DMS53 treated with DMSO at 0.1 percent for 48 hours (cell line): ENCODE results near the gene ENAH.
"Not testable (repeated sequence)": the region's sequence is repeated elsewhere in the genome, so short reads cannot be mapped to it uniquely, and the experiment has no call there.

Experiments
- DNase-seq: peaks from one replicate; lab custom pipeline; 2025; ENCODE audit not compliant: unreplicated experiment; lab: John Stamatoyannopoulos, UW

ENAH gene

DNA sequence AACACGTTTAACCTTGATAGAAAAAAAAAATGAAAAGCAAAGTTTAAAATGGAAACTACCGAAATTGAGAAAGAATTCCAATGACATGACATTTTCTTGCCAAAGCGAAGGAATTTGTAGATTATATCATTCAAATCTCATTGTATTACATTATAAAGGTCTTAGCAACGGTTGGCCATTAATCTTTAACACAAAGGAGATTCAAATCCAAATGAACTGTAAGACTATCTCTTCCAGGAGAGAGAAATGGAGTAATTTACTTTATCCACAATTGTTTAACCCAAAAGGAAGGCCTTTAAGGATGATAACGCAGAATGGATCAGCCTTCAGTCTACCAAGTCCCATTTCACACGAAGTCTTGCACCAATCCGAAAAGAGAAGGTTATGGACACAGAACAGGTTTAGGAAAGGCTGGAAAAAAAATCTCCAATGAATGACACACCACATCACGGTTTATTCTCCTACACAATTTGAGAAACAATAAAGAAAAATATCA, 1.5 kb downstream of the ENAH start:
- peak; percentile 38 for DNase-seq

DNA sequence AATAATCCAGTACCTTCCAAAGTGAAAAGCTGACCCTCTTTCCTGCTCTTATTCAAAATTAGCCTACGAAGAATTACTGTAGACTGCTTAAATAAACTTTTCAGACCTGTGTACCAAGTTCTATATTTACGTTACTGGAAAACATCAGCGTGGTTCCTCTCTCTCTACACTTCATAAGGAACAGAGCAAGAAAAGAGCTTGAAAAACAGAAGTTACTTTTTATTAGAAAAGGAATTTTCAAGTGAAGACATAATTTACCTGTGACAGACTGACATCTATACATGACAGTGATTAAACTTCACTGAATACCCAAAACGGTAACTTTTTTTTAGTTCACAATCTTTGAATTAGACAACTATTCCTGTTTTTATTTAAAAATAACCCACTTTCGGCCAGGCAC, 2.7 kb downstream of the ENAH start:
- no peak for DNase-seq

DNA sequence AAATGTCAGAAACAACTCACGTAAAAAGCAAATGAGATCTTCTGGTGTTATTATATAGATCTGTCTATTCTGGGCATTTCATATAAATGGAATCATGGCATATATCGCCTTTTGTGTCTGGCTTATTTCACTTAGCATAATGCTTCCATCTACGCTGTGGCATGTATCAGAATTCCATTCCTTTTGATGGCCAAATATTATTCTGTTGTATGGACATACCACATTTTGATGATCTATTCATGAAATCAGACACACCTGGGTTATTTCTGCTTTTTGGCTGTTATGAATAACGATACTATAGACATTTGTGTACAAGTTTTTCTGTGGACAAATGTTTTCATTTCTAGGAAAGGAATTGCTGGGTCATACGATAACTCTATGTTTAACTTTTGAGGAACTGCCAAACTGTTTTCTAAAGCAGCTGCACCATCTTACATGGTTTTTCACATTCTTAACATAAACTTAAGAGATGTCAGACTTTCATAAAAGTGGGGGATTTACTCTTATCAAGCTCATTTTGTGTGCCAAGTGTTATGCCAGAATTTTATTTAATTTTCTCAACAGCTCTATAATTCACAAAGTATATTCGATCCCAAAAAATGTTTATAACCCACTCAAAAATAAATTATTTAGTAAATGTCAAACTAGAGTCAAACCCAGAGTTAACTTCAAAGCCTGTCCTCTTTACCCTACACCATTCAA, 7.6 kb downstream of the ENAH start:
- no peak for DNase-seq

DNA sequence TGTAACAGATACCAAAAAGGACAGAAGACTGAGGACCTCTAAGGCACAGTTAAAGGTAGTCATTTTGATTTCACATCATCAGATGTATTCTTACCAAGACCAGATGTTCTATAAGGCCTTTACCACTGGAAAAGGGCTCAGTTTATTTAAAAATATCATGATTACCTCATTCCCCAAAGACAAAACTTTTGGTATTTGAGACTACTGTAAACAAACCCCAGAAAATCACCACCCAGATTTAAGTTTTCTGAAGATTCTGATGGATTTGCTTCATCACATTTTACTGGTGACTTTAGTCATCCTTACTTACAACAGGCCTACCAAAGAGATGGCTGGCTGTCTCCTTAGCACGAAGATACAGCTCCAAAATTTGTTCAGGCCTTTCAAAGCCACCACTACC, 8.3 kb downstream of the ENAH start:
- DNase-seq: no peak

DNA sequence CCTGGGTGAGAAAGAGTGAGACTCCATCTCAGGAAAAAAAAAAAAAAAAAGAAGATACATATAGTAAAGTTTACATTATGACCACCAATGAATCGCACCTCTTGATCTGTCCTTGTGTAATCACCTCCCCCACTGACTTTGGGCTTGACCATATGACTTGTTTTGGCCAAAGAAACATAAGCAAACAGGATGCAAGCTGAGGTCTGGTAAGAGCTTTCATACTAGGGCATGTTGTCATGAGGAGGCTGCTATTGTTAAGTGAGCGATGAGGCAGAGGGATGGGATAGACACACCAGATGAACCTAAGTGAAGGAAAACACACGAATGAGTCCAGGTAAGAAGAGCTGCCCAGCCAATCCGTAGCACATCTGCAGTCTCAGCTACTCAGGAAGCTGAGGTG, 10.7 kb downstream of the ENAH start:
- DNase-seq: no peak

DNA sequence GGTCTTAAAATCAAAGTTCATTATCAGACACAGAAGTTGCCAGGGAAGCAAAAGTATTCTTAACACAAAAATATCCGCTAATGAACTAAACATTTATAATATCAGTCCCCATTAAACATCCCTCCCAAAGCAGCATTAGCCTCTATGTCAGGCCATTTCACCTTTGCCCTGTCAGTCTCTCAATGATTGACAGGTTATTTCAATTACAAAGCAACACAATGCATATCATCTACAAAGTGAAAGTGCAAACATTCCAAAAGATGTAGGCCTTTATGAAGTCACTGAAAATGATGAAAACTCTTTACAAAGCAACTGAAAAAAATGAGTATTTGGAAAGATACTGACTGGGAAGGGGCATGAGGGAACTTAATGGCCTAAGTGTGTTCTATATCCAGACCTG, 14.1 kb downstream of the ENAH start:
- no peak for DNase-seq

DNA sequence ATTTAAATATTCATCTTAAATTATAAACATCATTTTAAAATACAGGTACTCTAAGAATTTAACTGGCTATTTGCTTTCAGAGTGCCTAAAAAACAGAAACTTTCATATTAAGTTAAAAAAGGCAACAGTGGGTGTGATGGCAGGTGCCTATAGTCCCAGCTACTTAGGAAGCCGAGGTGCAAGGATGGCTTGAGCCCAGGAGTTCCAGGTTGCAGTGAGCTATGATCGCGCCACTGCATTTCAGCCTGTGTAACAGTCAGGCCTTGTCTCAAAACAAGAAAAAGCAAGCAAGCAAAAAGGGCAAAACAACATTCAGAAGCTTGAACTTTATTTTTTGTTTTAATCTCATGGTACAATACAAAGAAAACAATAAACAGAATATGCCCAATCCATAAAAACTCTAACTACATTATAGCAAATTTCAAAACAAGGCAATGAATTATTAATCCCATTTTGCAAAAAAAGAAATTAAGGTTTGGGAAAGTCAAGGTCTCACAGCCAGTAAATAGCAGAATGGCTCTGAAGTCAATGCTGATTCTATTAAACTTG, 15.2 kb downstream of the ENAH start:
- DNase-seq: no peak

DNA sequence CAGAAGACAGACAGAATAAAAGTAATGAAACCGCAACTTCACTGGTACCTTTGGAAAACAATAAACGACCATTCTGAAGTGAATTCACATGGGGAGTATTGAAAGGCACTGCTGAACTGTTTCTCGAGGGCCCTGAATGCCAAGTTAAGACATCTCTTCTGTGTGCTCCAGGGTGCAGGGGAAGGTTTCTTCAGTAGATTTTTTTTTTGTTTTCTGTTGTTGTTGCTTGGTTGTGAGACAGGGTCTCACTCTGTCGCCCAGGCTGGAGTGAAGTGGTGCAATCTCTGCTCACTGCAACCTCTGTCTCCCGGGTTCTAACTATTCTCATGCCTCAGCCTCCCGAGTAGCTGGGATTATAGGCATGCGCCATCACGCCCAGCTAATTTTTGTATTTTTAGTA, 15.9 kb downstream of the ENAH start:
- DNase-seq: not testable (repeated sequence)

DNA sequence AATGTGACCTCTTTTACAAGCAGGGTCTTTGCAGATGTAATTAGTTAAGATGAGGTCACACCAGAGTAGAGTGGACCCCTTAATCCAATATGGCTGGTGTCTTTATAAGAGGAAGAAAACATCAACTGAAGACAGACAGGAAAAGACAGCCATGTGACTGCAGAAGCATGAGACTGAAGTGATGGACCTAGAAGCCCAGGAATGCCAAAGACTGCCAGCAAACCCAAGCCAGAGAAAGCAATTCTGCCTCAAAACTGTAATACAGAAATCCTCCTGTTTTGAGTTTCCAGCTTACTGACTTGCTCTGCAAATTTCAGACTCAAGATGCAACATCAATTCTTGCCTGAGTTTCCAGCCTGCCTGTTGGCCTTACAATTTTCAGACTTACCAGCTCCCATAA, 17.3 kb downstream of the ENAH start:
- no peak for DNase-seq

DNA sequence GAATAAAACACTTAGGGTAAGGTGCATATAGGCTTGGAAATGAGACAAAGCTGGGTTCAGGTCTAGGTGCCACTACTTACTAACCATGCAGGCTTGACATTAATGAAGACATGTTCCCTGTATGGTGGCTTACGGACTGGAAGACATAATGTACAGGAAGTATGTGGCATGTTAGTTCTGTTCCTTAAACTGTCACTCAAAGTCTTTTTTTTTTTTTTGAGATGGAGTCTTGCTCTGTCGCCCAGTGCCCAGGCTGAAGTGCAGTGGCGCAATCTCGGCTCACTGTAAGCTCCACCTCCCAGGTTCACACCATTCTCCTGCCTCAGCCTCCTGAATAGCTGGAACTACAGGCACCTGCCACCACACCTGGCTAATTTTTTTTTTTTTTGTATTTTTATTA, 20.1 kb downstream of the ENAH start:
- DNase-seq: not testable (repeated sequence)

DNA sequence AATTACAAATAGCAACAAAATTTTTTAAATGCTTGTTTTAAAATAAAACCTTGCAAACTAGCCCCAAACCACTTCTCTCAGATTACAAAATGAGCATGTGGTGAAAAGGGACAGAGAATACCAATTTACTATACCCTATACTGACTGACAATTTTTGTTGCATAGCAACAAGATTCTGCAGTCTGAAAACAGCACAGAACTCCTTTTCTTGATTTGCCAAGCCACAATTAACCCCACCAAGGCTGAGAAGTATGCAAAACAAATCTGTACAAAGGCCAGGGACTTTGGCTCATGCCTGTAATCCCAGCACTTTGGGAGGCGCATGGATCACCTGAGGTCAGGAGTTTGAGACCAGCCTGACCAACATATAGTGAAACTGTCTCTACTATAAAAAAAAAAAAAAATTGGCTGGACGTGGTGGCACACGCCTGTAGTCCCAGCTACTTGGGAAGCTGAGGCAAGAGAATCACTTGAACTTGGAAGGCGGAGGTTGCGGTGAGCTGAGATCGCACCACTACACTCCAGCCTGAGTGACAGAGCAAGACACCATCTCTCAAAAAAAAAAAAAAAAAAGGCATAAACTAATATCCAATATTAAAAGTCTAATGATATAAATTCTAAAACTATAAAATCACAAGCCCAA, 21.8 kb downstream of the ENAH start:
- DNase-seq: no peak

DNA sequence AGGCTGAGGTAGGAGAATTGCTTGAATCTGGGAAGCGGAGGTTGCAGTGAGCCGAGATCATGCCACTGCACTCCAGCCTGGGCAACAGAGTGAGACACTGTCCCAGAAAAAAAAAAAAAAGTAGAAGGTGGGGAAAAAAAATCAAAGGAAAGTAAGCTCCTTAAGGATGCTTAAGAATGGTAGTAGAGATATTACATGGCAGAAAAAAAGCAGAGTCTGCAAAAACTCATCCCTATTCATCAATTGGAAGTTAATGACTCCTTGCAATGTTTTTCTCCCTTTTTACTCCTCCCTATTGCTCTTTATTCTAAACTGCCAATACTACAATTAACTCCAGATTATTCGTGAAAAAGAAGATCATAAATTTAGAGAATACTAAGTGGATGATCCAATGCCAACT, 23.4 kb downstream of the ENAH start:
- no peak for DNase-seq

DNA sequence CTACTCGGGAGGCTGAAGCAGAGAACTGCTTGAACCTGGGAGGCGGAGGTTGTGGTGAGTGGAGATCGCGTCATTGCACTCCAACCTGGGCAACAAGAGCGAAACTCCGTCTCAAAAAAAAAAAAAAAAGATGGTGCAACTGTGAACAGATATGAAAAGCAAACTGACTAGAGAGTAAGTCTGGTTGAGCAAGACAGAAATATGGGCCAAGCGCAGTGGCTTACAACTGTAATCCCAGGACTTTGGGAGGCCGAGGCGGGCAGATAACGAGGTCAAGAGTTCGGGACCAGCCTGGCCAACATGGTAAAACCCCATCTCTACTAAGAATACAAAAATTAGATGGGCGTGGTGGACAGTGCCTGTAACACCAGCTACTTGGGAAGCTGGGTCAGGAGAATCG, 24.1 kb downstream of the ENAH start:
- not testable (repeated sequence) for DNase-seq

DNA sequence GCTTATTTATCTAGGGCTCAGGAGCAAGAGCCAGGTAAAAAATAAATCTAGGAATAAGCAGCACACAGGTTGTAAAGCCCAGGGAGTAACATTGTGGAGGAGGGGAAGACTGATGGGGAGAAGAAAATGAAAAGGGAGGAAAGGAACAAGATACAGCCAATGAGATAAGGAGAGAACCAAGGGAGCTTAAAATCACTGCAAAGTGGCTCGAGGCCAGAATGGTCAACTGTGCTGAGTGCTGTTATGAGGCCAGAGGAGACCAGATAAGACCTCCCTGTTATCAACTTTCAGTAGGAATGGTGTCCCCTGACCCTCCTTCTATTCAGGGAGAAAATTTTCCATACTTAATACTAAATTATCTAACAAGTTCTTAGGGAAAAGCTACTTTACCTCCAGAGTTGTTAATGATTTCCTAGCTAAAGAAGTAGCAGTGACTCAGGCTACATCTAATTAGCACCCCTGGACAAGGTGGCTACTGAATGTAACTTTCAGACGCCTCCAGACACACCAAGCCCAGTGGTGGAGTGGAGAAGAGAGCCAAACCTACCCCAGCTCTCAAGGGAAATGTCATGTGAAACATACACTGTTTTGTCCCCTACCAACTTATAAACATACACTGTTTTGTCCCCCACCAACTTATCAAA, 25.5 kb downstream of the ENAH start:
- no peak for DNase-seq

DNA sequence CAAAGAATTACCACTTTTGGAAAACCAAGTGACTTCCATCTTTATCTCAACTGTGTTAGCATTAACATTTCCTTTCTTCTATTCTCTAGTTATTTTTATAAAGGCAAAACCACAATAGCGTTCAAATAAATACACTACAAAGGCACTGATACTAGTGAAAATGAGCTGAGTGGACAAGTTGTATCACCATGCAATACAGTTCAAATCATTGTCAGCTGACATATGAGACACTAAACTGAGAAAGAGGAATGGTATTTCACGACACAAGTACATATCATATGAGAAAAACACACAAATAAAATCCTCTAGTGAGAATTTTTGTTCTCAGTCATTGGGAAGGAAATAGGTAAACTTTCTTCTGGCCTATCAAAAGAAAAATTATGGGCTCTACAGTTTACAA, 26.2 kb downstream of the ENAH start:
- no peak for DNase-seq

DNA sequence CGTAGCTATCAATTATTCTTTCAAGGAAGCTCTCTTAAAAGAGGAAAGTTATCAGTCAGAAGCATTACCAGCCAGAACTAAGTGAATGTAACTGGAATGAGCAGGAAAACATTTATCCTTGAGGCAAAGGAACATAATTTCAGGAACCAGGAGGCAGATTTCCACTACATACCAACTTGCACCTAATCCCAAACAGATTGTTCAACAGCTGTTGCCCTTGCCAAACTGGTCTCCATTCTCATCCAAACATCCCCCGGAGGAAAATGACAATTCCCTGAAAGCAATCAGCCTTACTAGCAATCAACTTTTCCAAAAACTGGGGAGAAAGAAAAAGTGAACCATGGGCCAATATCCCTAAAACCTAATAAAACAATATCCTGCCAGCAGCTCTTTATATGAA, 35.0 kb downstream of the ENAH start:
- DNase-seq: no peak

DNA sequence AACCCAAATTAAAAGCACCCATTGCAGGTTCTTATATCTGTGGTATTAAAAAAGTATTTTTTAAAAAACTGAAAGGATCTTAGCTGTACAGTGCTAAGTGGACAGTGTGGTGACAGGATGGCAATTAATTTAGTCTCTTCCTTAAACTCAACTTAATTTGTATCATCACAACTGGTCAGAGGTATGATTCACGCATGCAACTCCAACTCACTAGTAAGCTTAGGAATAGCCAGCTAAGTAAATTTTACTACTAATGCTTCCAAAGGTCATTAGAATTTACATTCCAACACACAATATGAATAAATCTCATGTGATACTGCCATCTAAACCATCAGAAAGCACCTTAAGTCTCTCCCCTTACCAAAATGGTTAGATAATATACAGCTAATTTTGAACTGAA, 35.4 kb downstream of the ENAH start:
- DNase-seq: no peak

DNA sequence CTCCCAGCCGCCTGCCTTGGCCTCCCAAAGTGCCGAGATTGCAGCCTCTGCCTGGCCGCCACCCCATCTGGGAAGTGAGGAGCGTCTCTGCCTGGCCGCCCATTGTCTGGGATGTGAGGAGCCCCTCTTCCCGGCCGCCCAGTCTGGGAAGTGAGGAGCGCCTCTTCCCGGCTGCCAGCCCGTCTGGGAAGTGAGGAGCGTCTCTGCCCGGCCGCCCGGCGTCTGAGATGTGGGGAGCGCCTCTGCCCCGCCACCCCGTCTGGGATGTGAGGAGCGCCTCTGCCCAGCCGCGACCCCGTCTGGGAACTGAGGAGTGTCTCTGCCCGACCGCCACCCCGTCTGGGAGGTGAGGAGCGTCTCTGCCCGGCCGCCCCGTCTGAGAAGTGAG, 37.5 kb downstream of the ENAH start:
- DNase-seq: not testable (repeated sequence)

DNA sequence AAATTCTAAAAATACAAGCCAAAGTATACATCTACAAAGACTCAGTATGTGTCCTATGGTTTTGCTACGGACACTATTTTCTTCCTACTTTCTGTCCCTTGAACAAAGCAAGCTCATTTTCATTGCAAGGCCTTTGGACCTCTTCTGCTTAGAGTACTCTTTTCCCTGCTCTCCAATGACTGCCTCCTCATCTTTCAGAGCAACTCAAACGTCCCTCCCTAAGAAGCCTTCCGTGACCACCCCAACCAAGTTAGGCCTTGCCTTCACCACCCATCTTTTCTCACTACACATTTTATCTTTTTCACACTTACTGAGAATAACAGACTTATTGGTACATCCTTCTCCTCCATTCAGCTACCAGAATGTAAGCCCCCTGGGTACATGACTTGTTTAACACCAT, 39.9 kb downstream of the ENAH start:
- no peak for DNase-seq

DNA sequence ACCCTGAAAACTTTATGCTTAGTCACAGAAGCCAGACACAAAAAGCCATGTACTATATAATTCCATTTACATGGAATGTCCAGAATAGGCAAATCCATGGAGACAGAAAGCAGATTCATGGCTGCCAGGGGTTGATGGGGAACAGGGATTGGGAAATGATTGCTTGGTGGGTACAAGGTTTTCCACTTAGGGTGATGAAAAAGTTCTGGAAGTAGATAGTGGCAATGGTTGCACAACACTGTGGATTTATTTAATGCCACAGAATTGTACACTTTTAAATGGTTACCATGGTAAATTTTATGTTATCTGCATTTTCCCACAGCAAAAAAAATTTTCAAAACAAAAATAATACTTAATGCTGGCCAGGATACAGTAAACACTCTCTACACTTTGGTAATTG, 40.6 kb downstream of the ENAH start:
- no peak for DNase-seq

DNA sequence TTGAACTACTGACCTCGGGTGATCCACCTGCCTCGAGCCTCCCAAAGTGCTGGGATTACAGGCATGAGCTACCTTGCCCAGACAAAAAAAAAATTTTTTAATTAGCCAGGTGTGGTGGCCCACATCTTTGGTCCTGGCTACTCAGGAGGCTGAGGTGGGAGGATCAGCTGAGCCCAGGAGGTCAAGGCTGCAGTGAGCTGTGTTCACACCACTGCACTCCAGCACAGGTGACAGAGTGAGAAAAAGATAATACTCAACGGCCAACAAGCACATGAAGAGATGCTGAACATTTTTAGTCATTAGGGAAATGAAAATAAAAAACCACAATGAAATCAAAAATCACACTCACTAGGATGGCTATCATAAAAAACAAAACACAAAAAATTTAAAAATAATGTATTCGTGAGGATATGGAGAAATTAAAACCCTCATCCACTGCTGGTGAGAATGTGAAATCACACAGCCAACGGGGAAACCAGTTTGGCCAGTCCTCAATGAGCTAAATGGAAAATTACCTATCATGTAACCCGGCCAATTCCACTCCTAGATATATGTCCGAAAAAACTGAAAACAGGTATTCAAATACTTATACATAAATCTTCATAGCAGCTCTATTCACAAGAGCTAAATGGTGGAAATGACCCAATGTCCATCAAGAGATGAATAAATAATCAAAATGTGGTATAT, 41.2 kb downstream of the ENAH start:
- no peak for DNase-seq

DNA sequence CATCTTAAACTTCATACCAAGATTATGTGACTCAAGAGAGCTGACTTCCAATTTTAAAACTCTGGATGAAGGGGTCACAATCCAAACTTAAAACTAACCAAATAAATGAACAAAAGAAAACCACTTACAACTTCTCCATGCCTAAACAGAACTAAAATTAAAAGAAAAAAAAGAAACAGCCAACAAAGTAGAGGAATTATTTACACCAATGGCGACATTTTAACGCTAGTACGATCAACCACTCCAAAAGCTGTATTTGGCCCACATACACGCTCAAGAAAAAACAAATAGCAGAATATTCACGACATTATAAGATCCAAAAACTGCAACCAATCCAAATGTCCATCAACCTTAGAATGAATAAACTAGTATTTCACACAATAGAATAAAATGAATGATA, 42.4 kb downstream of the ENAH start:
- no peak for DNase-seq
